Measurements from ENCODE around the gene GRM5. TPM values are rescaled to one million over a fixed set of nuclear protein-coding genes. Genes with fewer than 3 reads are reported as not detected.

The GRM5 gene
- total and polyA plus RNA-seq, 2 donors from 2014 or later: 0.06 to 0.63 TPM

- no peaks in the 10 kb centered on the region for H3K9me3 ChIP-seq (ENCODE audit: control insufficient read depth in 2 of 3, insufficient read depth in 1 of 3, low read length in 3 of 3)
- H3K27me3 ChIP-seq (ENCODE audit: control insufficient read depth, insufficient read depth, low read length): no peaks in the 10 kb centered on the region
- no peak for FAIRE-seq
- no peak overlapping the region for H3K4me3 ChIP-seq (ENCODE audit: low read length in 3 of 3)
- no peaks in the 10 kb centered on the region for H3K36me3 ChIP-seq (ENCODE audit: control insufficient read depth in 2 of 3, insufficient read depth in 3 of 3, low read length in 3 of 3)
- H3K9ac ChIP-seq (ENCODE audit: low read length in 3 of 3): no peak overlapping the region
- H3K4me1 ChIP-seq (ENCODE audit: control insufficient read depth in 2 of 3, insufficient read depth in 2 of 3, low read depth in 1 of 3, low read length in 3 of 3): no peaks in the 10 kb centered on the region
- no peak for DNase-seq
- no peak for TF ChIP-seq CTCF (IDR thresholded peaks at IDR 0.05; ENCODE audit: borderline replicate concordance, extremely low read depth, insufficient read depth)
- H3K27ac ChIP-seq (ENCODE audit: low read depth in 2 of 2, low read length in 2 of 2): no peak overlapping the region
- intact Hi-C loops (cut with DNase I): no loop called here
Measured at GRCh38 chr11:88482871-88483301, 582.9 kb downstream of the GRM5 start.

GRCh38 chr11:88480223-88480622 lies 585.6 kb downstream of the GRM5 start:
- H3K36me3 ChIP-seq (ENCODE audit: control insufficient read depth in 2 of 3, insufficient read depth in 3 of 3, low read length in 3 of 3): no peaks in the 10 kb centered on the region
- no peak overlapping the region for H3K9ac ChIP-seq (ENCODE audit: low read length in 3 of 3)
- H3K27me3 ChIP-seq (ENCODE audit: control insufficient read depth, insufficient read depth, low read length): no peaks in the 10 kb centered on the region
- H3K9me3 ChIP-seq (ENCODE audit: control insufficient read depth in 2 of 3, insufficient read depth in 1 of 3, low read length in 3 of 3): no peaks in the 10 kb centered on the region
- peak in 3 of 5 donors; percentile 43 to 91 (median 77) for DNase-seq
- no peaks in the 10 kb centered on the region for H3K4me1 ChIP-seq (ENCODE audit: control insufficient read depth in 2 of 3, insufficient read depth in 2 of 3, low read depth in 1 of 3, low read length in 3 of 3)
- FAIRE-seq: no peak
- TF ChIP-seq CTCF (IDR thresholded peaks at IDR 0.05; ENCODE audit: borderline replicate concordance, extremely low read depth, insufficient read depth): no peak
- H3K4me3 ChIP-seq (ENCODE audit: low read length in 3 of 3): no peak overlapping the region
- no peak overlapping the region for H3K27ac ChIP-seq (ENCODE audit: low read depth in 2 of 2, low read length in 2 of 2)
- intact Hi-C loops (cut with DNase I): no loop called here

GRCh38 chr11:88478136-88478815 lies 587.5 kb downstream of the GRM5 start:
- Histone ChIP-seq H3K4me3 (ENCODE audit: low read length in 3 of 3) (no peak overlapping the region), H3K4me1 (ENCODE audit: control insufficient read depth in 2 of 3, insufficient read depth in 2 of 3, low read depth in 1 of 3, low read length in 3 of 3) (no peaks in the 10 kb centered on the region), H3K27ac (ENCODE audit: low read depth in 2 of 2, low read length in 2 of 2) (no peak overlapping the region), H3K9ac (ENCODE audit: low read length in 3 of 3) (no peak overlapping the region), H3K9me3 (ENCODE audit: control insufficient read depth in 2 of 3, insufficient read depth in 1 of 3, low read length in 3 of 3) (no peaks in the 10 kb centered on the region), H3K27me3 (ENCODE audit: control insufficient read depth, insufficient read depth, low read length) (no peaks in the 10 kb centered on the region), H3K36me3 (ENCODE audit: control insufficient read depth in 2 of 3, insufficient read depth in 3 of 3, low read length in 3 of 3) (no peaks in the 10 kb centered on the region)
- FAIRE-seq (no peak), DNase-seq (no peak)
- intact Hi-C loops (cut with DNase I): no loop called here
- no peak for TF ChIP-seq CTCF (IDR thresholded peaks at IDR 0.05; ENCODE audit: borderline replicate concordance, extremely low read depth, insufficient read depth)

All from kidney (tissue), 14 donors.